Measurements from ENCODE around the gene POM121. TPM values are rescaled to one million over a fixed set of nuclear protein-coding genes. Genes with fewer than 3 reads are reported as not detected.
"Not testable (repeated sequence)": the region's sequence is repeated elsewhere in the genome, so short reads cannot be mapped to it uniquely, and the experiment has no call there.

Gene POM121
- total and polyA plus RNA-seq, 4 experiments from 2014 or later: 2.8 to 56.0 (median 36.3) TPM

GRCh38 chr7:72913750-72914149 is 11.1 kb upstream of the POM121 start:
- H3K27me3 Mint-ChIP-seq; H3K27ac ChIP-seq (ENCODE audit: low read depth, low read length); H3K4me1 ChIP-seq (ENCODE audit: insufficient read depth, low read length); H3K4me3 Mint-ChIP-seq; H3K9me3 ChIP-seq (ENCODE audit: control insufficient read depth in 1 of 2, low read length in 2 of 2); DNase-seq; H3K4me3 ChIP-seq (ENCODE audit: low read length in 2 of 2); H3K9me3 Mint-ChIP-seq; POLR2A ChIA-PET (ENCODE audit: partially characterized antibody); H3K27me3 ChIP-seq (ENCODE audit: insufficient read depth, low read length); H3K36me3 ChIP-seq (ENCODE audit: insufficient read depth, low read length): not testable (repeated sequence)
- CTCF ChIA-PET (ENCODE audit: partially characterized antibody): interaction anchor here (0.8 kb wide), 1 partner anchor 13 kb away, joined by 3 read pairs; no protein-coding TSS in a partner anchor
- intact Hi-C loops (cut with micrococcal nuclease): loop anchor here (2.0 to 10.0 kb wide), 2 partner anchors 85 to 541 kb away; partner anchors contain the start of gene TYW1B
- H3K36me3 Mint-ChIP-seq: peaks cover 25 to 39% of the 10 kb centered on the region in 2 donors
- H3K4me1 Mint-ChIP-seq: peaks cover 6 to 14% (median 10%) of the 10 kb centered on the region in 4 donors
- peak overlapping the region in 4 of 7 donors; percentile 63 to 90 (median 79) for H3K27ac Mint-ChIP-seq

DNA sequence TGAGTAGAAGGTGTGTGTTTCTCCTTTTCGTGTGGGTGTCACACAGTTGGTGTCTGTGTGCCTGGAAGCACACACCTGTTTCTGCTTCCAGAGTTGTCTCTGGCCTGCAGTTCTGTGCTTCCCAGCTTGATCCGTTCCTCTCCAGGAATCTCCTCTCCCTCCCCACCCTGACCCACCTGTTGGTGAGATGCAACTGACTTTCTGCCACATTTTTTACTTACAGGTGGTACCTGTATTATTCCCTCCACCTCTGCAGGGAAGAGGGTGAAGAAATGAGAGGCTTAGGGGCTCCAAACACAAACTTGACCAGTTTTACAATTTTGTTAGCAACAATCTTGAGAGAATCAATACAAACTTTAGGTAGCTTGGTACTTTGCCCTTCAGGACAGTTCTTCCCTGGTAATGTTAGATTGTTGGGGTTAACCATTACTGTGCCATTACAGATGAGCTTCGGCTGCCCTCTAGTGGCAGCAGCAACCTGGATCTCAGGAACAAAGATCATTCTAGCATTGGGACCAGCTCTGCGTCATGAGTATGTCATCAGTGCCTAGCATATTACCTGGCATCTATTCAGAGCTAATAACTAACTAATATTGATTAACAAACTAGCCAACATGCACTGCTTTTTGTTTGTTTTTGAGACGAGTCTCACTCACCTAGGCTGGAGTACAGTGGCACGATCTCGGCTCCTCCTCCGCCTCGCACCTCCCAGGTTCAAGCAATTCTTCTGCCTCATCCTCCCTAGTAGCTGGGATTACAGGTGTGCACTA is 10.0 kb upstream of the POM121 start:
- H3K4me1 Mint-ChIP-seq: peaks cover 6 to 15% (median 12%) of the 10 kb centered on the region in 4 donors
- H3K9me3 Mint-ChIP-seq; H3K36me3 ChIP-seq (ENCODE audit: insufficient read depth, low read length); H3K4me1 ChIP-seq (ENCODE audit: insufficient read depth, low read length); H3K27me3 ChIP-seq (ENCODE audit: insufficient read depth, low read length); H3K4me3 ChIP-seq (ENCODE audit: low read length in 2 of 2); H3K4me3 Mint-ChIP-seq; H3K9me3 ChIP-seq (ENCODE audit: control insufficient read depth in 1 of 2, low read length in 2 of 2); H3K27ac ChIP-seq (ENCODE audit: low read depth, low read length); H3K27me3 Mint-ChIP-seq: not testable (repeated sequence)
- peaks cover 21 to 35% of the 10 kb centered on the region in 2 donors for H3K36me3 Mint-ChIP-seq
- CTCF ChIA-PET (ENCODE audit: partially characterized antibody): interaction anchor here (0.9 to 2.7 kb wide), 11 partner anchors 8 to 537 kb away, joined by 3 to 13 read pairs (median 5); partner anchors contain the start of gene TYW1B
- H3K27ac Mint-ChIP-seq: peak overlapping the region; percentile 24 to 88 (median 46)
- POLR2A ChIA-PET (ENCODE audit: partially characterized antibody): interaction anchor here (0.8 to 2.0 kb wide), 2 partner anchors 85 to 87 kb away, joined by 5 to 8 read pairs; partner anchors contain the start of gene TYW1B
- DNase-seq: peak; percentile 36 to 59 (median 45)
- intact Hi-C loops (cut with micrococcal nuclease): loop anchor here (2.0 to 10.0 kb wide), 2 partner anchors 86 to 540 kb away; partner anchors contain the start of gene TYW1B

DNA sequence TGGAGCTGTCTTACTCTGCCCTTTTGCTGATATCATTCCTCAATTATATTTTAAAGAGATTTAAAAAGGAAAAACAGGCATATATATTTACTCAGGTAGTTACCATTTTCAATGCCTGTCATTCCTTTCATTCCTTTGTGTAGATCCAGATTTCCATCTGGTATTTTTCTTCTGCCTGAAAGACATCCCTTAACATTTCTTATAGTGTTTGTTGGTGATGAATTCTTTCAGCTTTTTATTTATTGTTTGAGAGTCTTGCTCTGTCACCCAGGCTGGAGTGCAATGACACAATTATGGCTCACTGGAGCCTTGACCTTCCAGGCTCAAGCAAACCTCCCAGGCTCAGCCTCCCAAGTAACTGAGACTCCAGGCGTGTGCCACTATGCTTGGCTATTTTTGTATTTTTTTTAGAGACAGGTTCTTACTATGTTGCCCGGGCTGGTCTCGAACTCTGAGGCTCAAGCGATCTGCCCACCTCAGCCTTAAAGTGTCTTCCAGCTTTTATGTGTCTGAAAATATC is 5.6 kb upstream of the POM121 start:
- Histone ChIP-seq H3K9me3 (ENCODE audit: control insufficient read depth in 1 of 2, low read length in 2 of 2) (no peaks in the 10 kb centered on the region), H3K27ac (ENCODE audit: low read depth, low read length) (no peak overlapping the region), H3K27me3 (ENCODE audit: insufficient read depth, low read length) (no peaks in the 10 kb centered on the region), H3K36me3 (ENCODE audit: insufficient read depth, low read length) (no peaks in the 10 kb centered on the region), H3K4me1 (ENCODE audit: insufficient read depth, low read length) (peaks cover 6% of the 10 kb centered on the region), H3K4me3 (ENCODE audit: low read length in 2 of 2) (no peak overlapping the region)
- H3K4me1 Mint-ChIP-seq: peaks cover 14 to 21% (median 17%) of the 10 kb centered on the region in 4 donors
- peaks cover 4 to 20% of the 10 kb centered on the region in 2 donors for H3K36me3 Mint-ChIP-seq
- H3K9me3 Mint-ChIP-seq: peaks cover 0 to 2% (median 0%) of the 10 kb centered on the region in 8 donors
- DNase-seq: no peak
- ChIA-PET CTCF (ENCODE audit: partially characterized antibody) (no interaction called here), POLR2A (ENCODE audit: partially characterized antibody) (no interaction called here)
- H3K27ac Mint-ChIP-seq: peak overlapping the region in 2 of 7 donors; percentile 40 to 57
- intact Hi-C loops (cut with micrococcal nuclease): loop anchor here (10.0 kb wide), 1 partner anchor 535 kb away; no protein-coding TSS in a partner anchor
- no peak overlapping the region for H3K4me3 Mint-ChIP-seq
- H3K27me3 Mint-ChIP-seq: no peaks in the 10 kb centered on the region

DNA sequence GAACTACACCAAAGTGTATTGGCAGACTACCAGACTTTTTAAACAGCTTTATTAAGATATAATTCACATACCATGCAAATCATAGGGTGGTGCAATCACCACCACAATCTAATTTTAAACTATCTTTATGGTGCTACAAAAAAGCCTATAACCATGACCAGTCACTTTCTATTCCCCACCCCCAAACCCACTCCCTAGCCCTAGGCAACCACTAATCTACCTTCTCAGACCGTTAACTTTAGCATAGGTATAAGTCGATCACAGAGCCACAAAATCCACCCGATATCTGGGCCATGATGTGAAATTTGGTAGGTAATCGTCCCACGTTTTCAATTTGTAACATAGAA is 536 bp upstream of the POM121 start:
- intact Hi-C loops (cut with micrococcal nuclease): no loop called here
- H3K36me3 Mint-ChIP-seq: peaks cover 22 to 46% of the 10 kb centered on the region in 2 donors

DNA sequence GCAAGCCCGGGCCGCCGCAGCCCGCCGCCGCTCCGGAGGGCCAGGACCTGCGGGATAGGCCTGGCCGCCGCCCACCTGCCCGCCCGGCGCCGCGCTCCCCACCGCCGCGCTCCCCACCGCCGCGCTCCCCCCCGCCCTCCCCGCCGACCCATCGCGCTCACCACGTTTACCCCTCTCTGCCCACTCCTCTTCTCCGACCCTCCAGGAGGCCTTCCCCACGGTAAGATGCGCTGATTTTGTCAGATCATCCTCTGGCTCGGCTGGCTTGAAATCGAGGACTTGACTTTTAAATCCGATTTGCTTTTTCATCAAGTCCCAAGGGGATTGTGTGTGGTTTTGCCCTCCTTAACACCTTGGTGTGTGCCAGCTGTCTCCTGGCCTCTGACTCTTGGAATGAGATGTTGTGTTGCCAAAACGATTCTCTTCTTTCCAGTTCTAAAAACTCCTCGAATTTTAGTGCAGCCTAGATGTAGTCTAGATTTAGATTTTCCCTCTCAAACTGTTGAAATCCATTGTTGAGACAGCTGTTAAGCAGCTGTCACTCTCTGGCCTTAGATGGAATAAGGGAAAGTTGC is 738 bp downstream of the POM121 start:
- Mint-ChIP-seq H3K4me3 (peak overlapping the region; percentile 91 to 98 (median 93)), H3K36me3 (peaks cover 30 to 57% of the 10 kb centered on the region in 2 donors), H3K9me3 (peaks cover 0 to 4% (median 0%) of the 10 kb centered on the region in 8 donors), H3K4me1 (peaks cover 23 to 37% (median 29%) of the 10 kb centered on the region in 4 donors), H3K27ac (peak overlapping the region; percentile 92 to 100 (median 96)), H3K27me3 (peaks cover 0 to 2% of the 10 kb centered on the region in 2 donors)
- POLR2A ChIA-PET (ENCODE audit: partially characterized antibody): interaction anchor here (2.3 kb wide), 1 partner anchor 96 kb away, joined by 7 read pairs; no protein-coding TSS in a partner anchor
- H3K36me3 ChIP-seq (ENCODE audit: insufficient read depth, low read length): peaks cover 30% of the 10 kb centered on the region
- no peaks in the 10 kb centered on the region for H3K27me3 ChIP-seq (ENCODE audit: insufficient read depth, low read length)
- peak in 1 of 5 donors; percentile 9 for DNase-seq
- peak overlapping the region in 1 of 2 donors; percentile 73 for H3K4me3 ChIP-seq (ENCODE audit: low read length in 2 of 2)
- intact Hi-C loops (cut with micrococcal nuclease): no loop called here
- peaks cover 26% of the 10 kb centered on the region for H3K4me1 ChIP-seq (ENCODE audit: insufficient read depth, low read length)
- H3K9me3 ChIP-seq (ENCODE audit: control insufficient read depth in 1 of 2, low read length in 2 of 2): no peaks in the 10 kb centered on the region
- peak overlapping the region; percentile 96 for H3K27ac ChIP-seq (ENCODE audit: low read depth, low read length)
- CTCF ChIA-PET (ENCODE audit: partially characterized antibody): no interaction called here

More for the DNA sequence above, 536 bp upstream of the POM121 start:
- ChIA-PET POLR2A (ENCODE audit: partially characterized antibody) (no interaction called here), CTCF (ENCODE audit: partially characterized antibody) (no interaction called here)
- peaks cover 26% of the 10 kb centered on the region for H3K4me1 ChIP-seq (ENCODE audit: insufficient read depth, low read length)
- Mint-ChIP-seq H3K27me3 (peaks cover 0 to 2% of the 10 kb centered on the region in 2 donors), H3K9me3 (peaks cover 0 to 4% (median 0%) of the 10 kb centered on the region in 8 donors), H3K4me3 (peak overlapping the region; percentile 96 to 100 (median 98)), H3K27ac (peak overlapping the region; percentile 99 to 100 (median 100)), H3K4me1 (peaks cover 25 to 38% (median 32%) of the 10 kb centered on the region in 4 donors)
- peak overlapping the region; percentile 96 for H3K27ac ChIP-seq (ENCODE audit: low read depth, low read length)
- H3K27me3 ChIP-seq (ENCODE audit: insufficient read depth, low read length): no peaks in the 10 kb centered on the region
- no peak for DNase-seq
- H3K9me3 ChIP-seq (ENCODE audit: control insufficient read depth in 1 of 2, low read length in 2 of 2): no peaks in the 10 kb centered on the region
- H3K36me3 ChIP-seq (ENCODE audit: insufficient read depth, low read length): peaks cover 21% of the 10 kb centered on the region
- H3K4me3 ChIP-seq (ENCODE audit: low read length in 2 of 2): peak overlapping the region; percentile 63 to 73

- H3K27me3 Mint-ChIP-seq; H3K27me3 ChIP-seq (ENCODE audit: insufficient read depth, low read length); H3K27ac ChIP-seq (ENCODE audit: low read depth, low read length); H3K4me3 Mint-ChIP-seq; CTCF ChIA-PET (ENCODE audit: partially characterized antibody); H3K9me3 ChIP-seq (ENCODE audit: control insufficient read depth in 1 of 2, low read length in 2 of 2); DNase-seq; H3K9me3 Mint-ChIP-seq; intact Hi-C loops (cut with micrococcal nuclease); H3K4me3 ChIP-seq (ENCODE audit: low read length in 2 of 2); H3K27ac Mint-ChIP-seq: not testable (repeated sequence)
- peaks cover 33 to 57% of the 10 kb centered on the region in 2 donors for H3K36me3 Mint-ChIP-seq
- POLR2A ChIA-PET (ENCODE audit: partially characterized antibody): interaction anchor here (2.3 kb wide), 1 partner anchor 98 kb away, joined by 7 read pairs; no protein-coding TSS in a partner anchor
- Histone ChIP-seq H3K36me3 (ENCODE audit: insufficient read depth, low read length) (peaks cover 36% of the 10 kb centered on the region), H3K4me1 (ENCODE audit: insufficient read depth, low read length) (peaks cover 26% of the 10 kb centered on the region)
- H3K4me1 Mint-ChIP-seq: peaks cover 21 to 40% (median 28%) of the 10 kb centered on the region in 4 donors
Observed at GRCh38 chr7:72927791-72928190, 2.9 kb downstream of the POM121 start.

DNA sequence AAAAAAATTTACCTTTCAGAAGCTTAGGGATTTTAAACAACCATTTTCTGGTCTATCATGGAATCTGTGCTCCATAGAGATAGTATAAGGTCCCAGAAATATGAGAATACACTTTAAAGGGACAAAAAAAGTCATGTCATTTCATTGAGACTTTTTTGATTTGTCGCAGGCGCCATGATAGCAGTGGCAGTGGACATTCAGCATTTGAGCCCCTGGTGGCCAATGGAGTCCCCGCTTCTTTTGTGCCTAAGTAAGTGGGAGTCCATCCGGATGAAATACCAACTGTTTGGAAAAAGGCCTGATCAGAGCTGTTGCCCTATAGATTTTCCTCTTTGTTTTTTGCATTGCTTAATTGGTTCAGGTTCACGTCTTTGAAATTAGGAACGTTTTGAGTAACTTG is 3.3 kb downstream of the POM121 start:
- Mint-ChIP-seq H3K36me3 (peaks cover 33 to 57% of the 10 kb centered on the region in 2 donors), H3K4me1 (peaks cover 21 to 40% (median 27%) of the 10 kb centered on the region in 4 donors), H3K27ac (peak overlapping the region in 2 of 7 donors; percentile 35 to 41)
- H3K9me3 ChIP-seq (ENCODE audit: control insufficient read depth in 1 of 2, low read length in 2 of 2); intact Hi-C loops (cut with micrococcal nuclease); H3K27me3 Mint-ChIP-seq; H3K27me3 ChIP-seq (ENCODE audit: insufficient read depth, low read length); DNase-seq; H3K9me3 Mint-ChIP-seq; POLR2A ChIA-PET (ENCODE audit: partially characterized antibody); H3K4me3 ChIP-seq (ENCODE audit: low read length in 2 of 2); CTCF ChIA-PET (ENCODE audit: partially characterized antibody); H3K27ac ChIP-seq (ENCODE audit: low read depth, low read length); H3K4me3 Mint-ChIP-seq: not testable (repeated sequence)
- H3K4me1 ChIP-seq (ENCODE audit: insufficient read depth, low read length): peaks cover 26% of the 10 kb centered on the region
- peaks cover 36% of the 10 kb centered on the region for H3K36me3 ChIP-seq (ENCODE audit: insufficient read depth, low read length)
